H9 (cell line): ENCODE measurements around the gene RALGAPA2. TPM values are rescaled to one million over a fixed set of nuclear protein-coding genes. Genes with fewer than 3 reads are reported as not detected.

Experiments
- DNase-seq: peaks from one replicate; pipeline ENCODE4 v3.0.0-alpha.2; 2017
- H2AFZ ChIP-seq: one replicate; pipeline ENCODE4 v1.6.1; 2013; ENCODE audit warnings: mild to moderate bottlenecking, low read length, control low read depth, moderate library complexity
- H2AK5ac ChIP-seq: 2 replicates; pipeline ENCODE4 v1.6.1; 2013; ENCODE audit warnings: low read length, control low read depth, mixed read lengths; ENCODE audit not compliant: insufficient read length
- H2BK120ac ChIP-seq: one replicate; pipeline ENCODE4 v1.6.1; 2013; ENCODE audit warnings: low read depth, mild to moderate bottlenecking, low read length, control low read depth, inconsistent platforms; ENCODE audit not compliant: poor library complexity, severe bottlenecking
- H2BK12ac ChIP-seq: 2 replicates; pipeline ENCODE4 v1.6.1; 2013; ENCODE audit warnings: low read length, control low read depth, mixed read lengths, low read depth; ENCODE audit not compliant: insufficient read length
- H2BK15ac ChIP-seq: 2 replicates; pipeline ENCODE4 v1.6.1; 2013; ENCODE audit warnings: low read depth, low read length, control low read depth
- H2BK20ac ChIP-seq: one replicate; pipeline ENCODE4 v1.6.1; 2013; ENCODE audit warnings: low read depth, mild to moderate bottlenecking, low read length, control low read depth, inconsistent platforms; ENCODE audit not compliant: poor library complexity, severe bottlenecking
- H2BK5ac ChIP-seq: 2 replicates; pipeline ENCODE4 v1.6.1; 2013; ENCODE audit warnings: low read length, control low read depth, mixed read lengths; ENCODE audit not compliant: insufficient read length
- H3K14ac ChIP-seq: 2 replicates; pipeline ENCODE4 v1.6.1; 2013; ENCODE audit warnings: low read length, control low read depth; ENCODE audit not compliant: insufficient read depth
- H3K18ac ChIP-seq: 2 replicates; pipeline ENCODE4 v1.6.1; 2013; ENCODE audit warnings: low read depth, mild to moderate bottlenecking, mixed read lengths, low read length, control low read depth; ENCODE audit not compliant: insufficient read length
- H3K23ac ChIP-seq: 2 replicates; pipeline ENCODE4 v1.6.1; 2013; ENCODE audit warnings: low read length, control low read depth, mixed read lengths, low read depth; ENCODE audit not compliant: insufficient read length
- H3K23me2 ChIP-seq: 2 replicates; pipeline ENCODE4 v1.6.1; 2013; ENCODE audit warnings: low read depth, mild to moderate bottlenecking, mixed read lengths, low read length, control low read depth; ENCODE audit not compliant: insufficient read length, poor library complexity, severe bottlenecking
- H3K27ac ChIP-seq: 2 replicates; pipeline ENCODE4 v1.5.1; 2013; ENCODE audit warnings: low read length, control low read depth, mixed read lengths, low read depth; ENCODE audit not compliant: insufficient read length
- H3K27me3 ChIP-seq: 2 replicates; pipeline ENCODE4 v1.6.1; 2013; ENCODE audit warnings: low read length, control low read depth, inconsistent platforms; ENCODE audit not compliant: insufficient read depth
- H3K4ac ChIP-seq: 2 replicates; pipeline ENCODE4 v1.6.1; 2013; ENCODE audit warnings: low read depth, mild to moderate bottlenecking, control low read depth, inconsistent platforms, low read length, moderate library complexity
- H3K4me1 ChIP-seq: 2 replicates; pipeline ENCODE4 v1.6.1; 2013; ENCODE audit warnings: low read length, control low read depth, inconsistent platforms; ENCODE audit not compliant: insufficient read depth
- H3K4me2 ChIP-seq: 2 replicates; pipeline ENCODE4 v1.6.1; 2013; ENCODE audit warnings: low read length, control low read depth, mixed read lengths; ENCODE audit not compliant: insufficient read length, insufficient read depth
- H3K56ac ChIP-seq: 2 replicates; pipeline ENCODE4 v1.6.1; 2013; ENCODE audit warnings: low read depth, mild to moderate bottlenecking, mixed read lengths, low read length, control low read depth; ENCODE audit not compliant: insufficient read length
- H3K79me1 ChIP-seq: 2 replicates; pipeline ENCODE4 v1.6.1; 2013; ENCODE audit warnings: low read depth, mild to moderate bottlenecking, moderate library complexity, low read length, control low read depth, inconsistent platforms; ENCODE audit not compliant: insufficient read depth, poor library complexity, severe bottlenecking
- H3K79me2 ChIP-seq: 2 replicates; pipeline ENCODE4 v1.6.1; 2013; ENCODE audit warnings: low read length, control low read depth, inconsistent platforms; ENCODE audit not compliant: insufficient read depth
- H3K9ac ChIP-seq: 2 replicates; pipeline ENCODE4 v1.6.1; 2013; ENCODE audit warnings: low read length, control low read depth, mixed read lengths; ENCODE audit not compliant: insufficient read length; ENCODE audit errors: extremely low read depth
- H3K9me3 ChIP-seq: one replicate; pipeline ENCODE4 v1.6.1; 2013; ENCODE audit warnings: low read depth, low read length, inconsistent platforms; ENCODE audit not compliant: control insufficient read depth
- H3T11ph ChIP-seq: one replicate; pipeline ENCODE4 v1.6.1; 2013; ENCODE audit warnings: mild to moderate bottlenecking, low read length, control low read depth, inconsistent platforms
- H4K20me1 ChIP-seq: one replicate; pipeline ENCODE4 v1.6.1; 2013; ENCODE audit not compliant: control insufficient read depth, insufficient read length, insufficient read depth
- H4K5ac ChIP-seq: 2 replicates; pipeline ENCODE4 v1.6.1; 2013; ENCODE audit warnings: low read depth, mild to moderate bottlenecking, mixed read lengths, low read length, control low read depth; ENCODE audit not compliant: insufficient read length
- H4K8ac ChIP-seq: replicated peaks from 2 replicates; pipeline ENCODE4 v1.6.1; 2013; ENCODE audit warnings: low read length, control low read depth, mixed read lengths, low read depth; ENCODE audit not compliant: insufficient read length
- H4K91ac ChIP-seq: 2 replicates; pipeline ENCODE4 v1.6.1; 2013; ENCODE audit warnings: low read depth, mild to moderate bottlenecking, moderate library complexity, mixed read lengths, low read length, control low read depth; ENCODE audit not compliant: insufficient read length
- H3K27ac Mint-ChIP-seq, 3 experiments: 2 replicates in 2 of 3; 3 replicates in 1 of 3; pipeline ENCODE4 v1.8.0; 2020 to 2021; ENCODE audit warnings: mixed read lengths in 3 of 3, mild to moderate bottlenecking in 1 of 3, moderate library complexity in 1 of 3
- H3K27me3 Mint-ChIP-seq: 2 replicates; pipeline ENCODE4 v1.8.0; 2021; ENCODE audit warnings: low read depth, mild to moderate bottlenecking, moderate library complexity, mixed read lengths
- H3K36me3 Mint-ChIP-seq, 3 experiments: 2 replicates in 2 of 3; 3 replicates in 1 of 3; pipeline ENCODE4 v1.8.0; 2020 to 2021; ENCODE audit warnings: low read depth in 3 of 3, mixed read lengths in 3 of 3; ENCODE audit not compliant: insufficient read depth in 1 of 3
- H3K4me1 Mint-ChIP-seq, 2 experiments: 2 replicates each; pipeline ENCODE4 v1.8.0; 2020; ENCODE audit warnings: mixed read lengths in 2 of 2
- H3K4me3 Mint-ChIP-seq, 2 experiments: 2 replicates in 1 of 2; 3 replicates in 1 of 2; pipeline ENCODE4 v1.8.0; 2020 to 2021; ENCODE audit warnings: mild to moderate bottlenecking in 2 of 2, mixed read lengths in 2 of 2, moderate library complexity in 1 of 2
- H3K9me3 Mint-ChIP-seq, 2 experiments: 2 replicates in 1 of 2; 3 replicates in 1 of 2; pipeline ENCODE4 v1.8.0; 2020; ENCODE audit warnings: mild to moderate bottlenecking in 2 of 2, mixed read lengths in 2 of 2, moderate library complexity in 1 of 2
- CTCF ChIP-seq: fragments of 200-600 bp; sonication (generic); conservative IDR thresholded peaks from 3 replicates; pipeline ENCODE4 v1.8.0; 2021; ENCODE audit warnings: antibody characterized with exemption, mild to moderate bottlenecking
- WGBS: extraction: QIAGEN DNeasy Blood & Tissue Kit; methylation state at CpG from one replicate; pipeline ENCODE4 v1.1.7; 2013; ENCODE audit warnings: missing lambda C conversion rate, low lambda C conversion rate, mixed read lengths; ENCODE audit not compliant: insufficient read length; ENCODE audit errors: extremely low coverage; 5-methylcytosine and 5-hydroxymethylcytosine counted together
- total RNA-seq: library from RNA; stranded (reverse); gene quantifications from 2 replicates; pipeline ENCODE4 v1.2.1, GENCODE V29; 2021

RALGAPA2 gene
- total RNA-seq, 1 experiment from 2014 or later: 16.6 TPM

- no peak for TF ChIP-seq CTCF
- H3K27me3 Mint-ChIP-seq: no peaks in the 10 kb centered on the region
- no peak overlapping the region for H4K91ac ChIP-seq
These were observed 33.1 kb downstream of the RALGAPA2 start for GRCh38 chr20:20679316-20679715.

More at GRCh38 chr20:20679316-20679715, 33.1 kb downstream of the RALGAPA2 start:
- H3K27ac Mint-ChIP-seq: peak overlapping the region in 1 of 3 experiments; percentile 10; a peak in 1 of 7 replicates
- Histone ChIP-seq H3K4me2 (no peak overlapping the region), H3K23me2 (no peaks in the 10 kb centered on the region), H4K20me1 (no peaks in the 10 kb centered on the region), H2AK5ac (no peak overlapping the region), H4K5ac (no peak overlapping the region), H3K9ac (no peak overlapping the region), H2BK5ac (no peak overlapping the region), H3K18ac (no peak overlapping the region), H2BK12ac (no peak overlapping the region), H3K14ac (no peak overlapping the region), H3K23ac (no peak overlapping the region), H3K56ac (no peak overlapping the region), H3K27me3 (no peaks in the 10 kb centered on the region), H3K79me2 (no peaks in the 10 kb centered on the region), H3K79me1 (peaks cover 3% of the 10 kb centered on the region), H2BK15ac (no peak overlapping the region), H3K9me3 (no peaks in the 10 kb centered on the region), H3K27ac (no peak overlapping the region), H3T11ph (no peak overlapping the region), H3K4me1 (peaks cover 6% of the 10 kb centered on the region; the same call in 1 of the 2 replicates), H2AFZ (no peak overlapping the region), H3K4ac (no peak overlapping the region), H2BK20ac (no peak overlapping the region), H4K8ac (no peak overlapping the region), H2BK120ac (no peak overlapping the region)
- H3K36me3 Mint-ChIP-seq: peaks cover 5 to 15% (median 13%) of the 10 kb centered on the region in 3 experiments; a peak in 6 of 7 replicates
- DNase-seq: no peak
- peaks cover 6 to 9% of the 10 kb centered on the region in 2 experiments; a peak in 3 of 4 replicates for H3K4me1 Mint-ChIP-seq
- no CpG with 5 or more reads among the region's 3 CpGs for WGBS
- no peaks in the 10 kb centered on the region for H3K9me3 Mint-ChIP-seq
- no peak overlapping the region; a peak in 1 of 5 replicates for H3K4me3 Mint-ChIP-seq
